Suprapubic skin (tissue), 4 donors: ENCODE measurements around the gene SETD3. TPM values are rescaled to one million over a fixed set of nuclear protein-coding genes. Genes with fewer than 3 reads are reported as not detected.
A peak's percentile ranks its signal among the peaks of the same experiment; 100 is the strongest.

Source experiments
- DNase-seq, 2 donors: peaks; one replicate each; pipeline ENCODE4 v3.0.0-alpha.2; 2019; ENCODE audit warnings: low spot score in 2 of 2
- H3K27ac ChIP-seq: fragments of 200-600 bp; sonication (generic); one replicate; pipeline ENCODE4 v1.5.1; 2019
- H3K27me3 ChIP-seq: fragments of 200-600 bp; sonication (generic); one replicate; pipeline ENCODE4 v1.5.1; 2019
- H3K36me3 ChIP-seq: fragments of 200-600 bp; sonication (generic); one replicate; pipeline ENCODE4 v1.5.1; 2019
- H3K4me1 ChIP-seq: fragments of 200-600 bp; sonication (generic); one replicate; pipeline ENCODE4 v1.5.1; 2019
- H3K4me3 ChIP-seq: fragments of 200-600 bp; sonication (generic); one replicate; pipeline ENCODE4 v1.5.1; 2019; ENCODE audit warnings: mild to moderate bottlenecking
- H3K9me3 ChIP-seq: fragments of 200-600 bp; sonication (generic); one replicate; pipeline ENCODE4 v1.5.1; 2019
- EP300 ChIP-seq: sonication (generic); formaldehyde crosslinking; IDR thresholded peaks from one replicate; pipeline ENCODE4 v1.6.1; 2017; ENCODE audit warnings: antibody characterized with exemption
- POLR2A ChIP-seq, 2 donors: fragments of 450-650 bp; IDR thresholded peaks; one replicate each; pipeline ENCODE4 v1.6.1; 2017; ENCODE audit warnings: antibody characterized with exemption in 2 of 2, mild to moderate bottlenecking in 2 of 2, moderate library complexity in 2 of 2
- POLR2AphosphoS5 ChIP-seq, 3 donors: sonication (generic); formaldehyde crosslinking; IDR thresholded peaks; one replicate each; pipeline ENCODE4 v1.6.1; 2017; ENCODE audit warnings: antibody characterized with exemption in 3 of 3
- WGBS: methylation state at CpG from one replicate; pipeline ENCODE4 v1.1.5; 2018; 5-methylcytosine and 5-hydroxymethylcytosine counted together
- total RNA-seq, 4 donors: library from RNA; depleted of rRNA; stranded (reverse); fragments of >200 nt; gene quantifications; one replicate each; pipeline ENCODE4 v1.1.0, GENCODE V29; 2016
- TF ChIP-seq, protein P1 (sequence below), 2 donors: fragments of 200-600 bp in 1 of 2; fragments of 450-650 bp in 1 of 2; sonication (generic) in 1 of 2; IDR thresholded peaks; one replicate each; pipeline ENCODE4 v1.5.1; 2016 to 2019; ENCODE audit warnings: antibody characterized with exemption in 2 of 2, mild to moderate bottlenecking in 1 of 2, moderate library complexity in 1 of 2

The SETD3 gene
- total RNA-seq, 4 donors from 2014 or later, result 50.2 to 57.5 (median 54.8) TPM

DNA sequence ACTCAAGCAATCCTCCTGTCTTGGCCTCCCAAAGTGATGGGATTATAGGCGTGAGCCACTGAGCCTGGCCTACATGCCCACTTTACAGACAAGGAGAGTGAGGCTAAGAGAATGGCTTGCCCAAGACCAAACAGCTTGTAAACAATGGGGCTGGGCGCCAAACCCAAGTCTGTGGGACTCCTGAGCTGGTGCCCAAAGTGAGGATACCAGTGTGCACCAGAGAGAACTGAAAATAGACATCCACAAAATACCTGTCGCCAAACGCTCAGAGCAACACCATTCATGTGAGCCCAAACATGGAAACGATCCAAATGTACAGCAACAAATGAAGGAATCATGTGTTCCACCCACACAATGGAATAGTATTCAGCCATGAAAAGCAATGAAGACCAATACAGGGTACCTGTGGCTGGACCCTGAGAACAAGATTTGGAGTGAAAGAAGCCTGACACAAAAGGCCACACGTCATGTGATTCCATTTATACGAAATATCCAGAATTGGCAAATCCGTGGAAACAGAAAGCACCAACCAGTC lies 38.8 kb upstream of the SETD3 start:
- no peaks in the 10 kb centered on the region for H3K9me3 ChIP-seq
- H3K4me1 ChIP-seq, result peaks cover 19% of the 10 kb centered on the region
- peaks cover 13% of the 10 kb centered on the region for H3K36me3 ChIP-seq
- 90% methylated on average over 8 of the region's 8 CpGs for WGBS
- DNase-seq, result peak in 1 of 2 donors; percentile 30
- TF ChIP-seq POLR2AphosphoS5 (IDR thresholded peaks at IDR 0.05) (no peak), EP300 (no peak), POLR2A (IDR thresholded peaks at IDR 0.05) (no peak)
- TF ChIP-seq, protein P1, sequence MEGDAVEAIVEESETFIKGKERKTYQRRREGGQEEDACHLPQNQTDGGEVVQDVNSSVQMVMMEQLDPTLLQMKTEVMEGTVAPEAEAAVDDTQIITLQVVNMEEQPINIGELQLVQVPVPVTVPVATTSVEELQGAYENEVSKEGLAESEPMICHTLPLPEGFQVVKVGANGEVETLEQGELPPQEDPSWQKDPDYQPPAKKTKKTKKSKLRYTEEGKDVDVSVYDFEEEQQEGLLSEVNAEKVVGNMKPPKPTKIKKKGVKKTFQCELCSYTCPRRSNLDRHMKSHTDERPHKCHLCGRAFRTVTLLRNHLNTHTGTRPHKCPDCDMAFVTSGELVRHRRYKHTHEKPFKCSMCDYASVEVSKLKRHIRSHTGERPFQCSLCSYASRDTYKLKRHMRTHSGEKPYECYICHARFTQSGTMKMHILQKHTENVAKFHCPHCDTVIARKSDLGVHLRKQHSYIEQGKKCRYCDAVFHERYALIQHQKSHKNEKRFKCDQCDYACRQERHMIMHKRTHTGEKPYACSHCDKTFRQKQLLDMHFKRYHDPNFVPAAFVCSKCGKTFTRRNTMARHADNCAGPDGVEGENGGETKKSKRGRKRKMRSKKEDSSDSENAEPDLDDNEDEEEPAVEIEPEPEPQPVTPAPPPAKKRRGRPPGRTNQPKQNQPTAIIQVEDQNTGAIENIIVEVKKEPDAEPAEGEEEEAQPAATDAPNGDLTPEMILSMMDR (IDR thresholded peaks at IDR 0.05), result no peak
- H3K27me3 ChIP-seq, result no peaks in the 10 kb centered on the region
- H3K27ac ChIP-seq, result no peak overlapping the region
- no peak overlapping the region for H3K4me3 ChIP-seq

DNA sequence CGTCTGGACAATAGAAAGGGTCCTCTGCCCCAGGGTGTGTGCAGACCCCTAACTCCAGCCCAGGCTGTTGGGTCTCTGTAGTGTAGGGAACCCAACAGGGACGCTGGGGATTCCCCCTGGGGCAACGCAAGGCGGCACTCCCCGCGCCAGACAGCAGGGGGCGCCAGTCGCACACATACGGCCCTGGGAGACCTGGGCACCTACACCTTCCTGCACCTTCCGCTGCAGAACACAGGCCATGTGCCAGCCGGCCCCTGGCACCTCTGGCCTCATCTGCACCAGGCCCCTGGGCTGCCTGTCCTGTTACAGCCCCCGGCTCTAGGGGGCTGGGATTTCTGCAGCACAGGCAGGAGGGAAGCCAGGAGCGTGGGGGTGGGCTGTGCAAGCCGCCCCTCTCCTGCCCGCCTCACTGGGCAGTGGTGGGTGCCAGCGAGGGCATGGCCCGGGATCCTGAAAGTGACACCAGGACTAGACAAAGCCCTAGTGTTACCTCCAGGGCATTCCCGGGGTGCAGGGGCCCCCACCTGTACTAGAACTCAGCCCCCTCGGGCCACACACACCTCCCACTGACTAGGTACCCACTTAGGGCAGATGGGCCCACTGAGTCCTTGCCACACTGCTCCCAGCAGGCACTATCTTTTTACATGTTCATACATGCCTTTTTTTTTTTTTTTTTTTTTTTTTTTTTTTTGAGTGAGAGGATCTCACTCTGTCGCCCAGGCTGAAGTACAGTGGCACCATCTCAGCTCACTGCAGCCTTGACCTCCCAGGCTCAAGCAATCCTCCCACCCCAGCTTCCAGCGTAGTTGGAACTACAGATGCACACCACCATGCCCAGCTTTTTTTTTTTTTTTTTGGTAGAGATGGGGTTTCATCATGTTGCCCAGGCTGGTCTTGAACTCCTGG lies 38.0 kb upstream of the SETD3 start:
- WGBS, result 36% methylated on average over 9 of the region's 21 CpGs
- Histone ChIP-seq H3K27me3 (no peaks in the 10 kb centered on the region), H3K27ac (no peak overlapping the region), H3K4me1 (peaks cover 13% of the 10 kb centered on the region), H3K4me3 (no peak overlapping the region), H3K9me3 (no peaks in the 10 kb centered on the region), H3K36me3 (peaks cover 20% of the 10 kb centered on the region)
- DNase-seq, result peak in 1 of 2 donors; percentile 82
- TF ChIP-seq EP300 (no peak), POLR2AphosphoS5 (IDR thresholded peaks at IDR 0.05) (peak in 1 of 3 donors; percentile 22), POLR2A (IDR thresholded peaks at IDR 0.05) (no peak)
- TF ChIP-seq, protein P1 (IDR thresholded peaks at IDR 0.05), result peak; percentile 68 to 94

DNA sequence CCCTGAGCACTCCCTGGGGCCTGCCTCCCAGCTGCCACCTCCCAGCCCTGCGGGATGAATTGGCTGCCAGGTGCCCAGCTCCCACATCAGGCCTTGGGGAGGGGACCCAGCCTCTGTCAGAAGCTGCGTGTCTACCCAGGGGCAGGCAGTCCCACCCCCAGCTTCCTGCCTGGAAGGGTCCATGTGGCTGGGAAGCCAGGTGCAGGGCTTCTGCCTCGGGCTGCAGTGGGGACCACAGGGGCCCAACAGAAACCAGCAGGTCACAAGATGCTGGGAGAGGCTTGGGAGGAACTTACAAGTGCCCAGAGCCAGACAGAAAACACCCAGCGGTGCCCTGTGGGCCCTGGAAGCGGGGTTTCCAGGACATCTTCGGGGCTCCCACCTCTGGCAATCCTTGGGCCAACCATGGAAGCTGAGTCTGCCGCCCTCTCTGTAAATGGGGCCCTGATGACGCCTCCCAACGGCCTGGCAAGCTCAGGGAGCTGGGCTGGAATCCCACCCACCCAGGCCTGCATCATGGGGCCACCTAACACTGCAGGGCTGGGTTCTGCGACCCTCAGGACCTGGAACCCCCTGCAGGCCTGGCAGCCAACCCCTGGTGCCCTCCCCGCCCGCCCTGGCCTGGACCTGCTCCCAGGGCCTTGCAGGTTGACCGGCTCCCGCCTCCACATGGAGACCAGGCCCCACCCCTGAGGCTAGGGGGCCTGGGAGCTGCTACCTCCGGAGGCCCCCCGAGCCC lies 37.2 kb upstream of the SETD3 start:
- Histone ChIP-seq H3K4me3 (no peak overlapping the region), H3K36me3 (peaks cover 28% of the 10 kb centered on the region), H3K4me1 (peaks cover 9% of the 10 kb centered on the region), H3K27ac (no peak overlapping the region), H3K9me3 (no peaks in the 10 kb centered on the region), H3K27me3 (no peaks in the 10 kb centered on the region)
- peak; percentile 53 to 78 for DNase-seq
- WGBS, result 55% methylated on average over 9 of the region's 16 CpGs
- TF ChIP-seq, protein P1 (IDR thresholded peaks at IDR 0.05), result no peak
- TF ChIP-seq EP300 (no peak), POLR2AphosphoS5 (IDR thresholded peaks at IDR 0.05) (no peak)

DNA sequence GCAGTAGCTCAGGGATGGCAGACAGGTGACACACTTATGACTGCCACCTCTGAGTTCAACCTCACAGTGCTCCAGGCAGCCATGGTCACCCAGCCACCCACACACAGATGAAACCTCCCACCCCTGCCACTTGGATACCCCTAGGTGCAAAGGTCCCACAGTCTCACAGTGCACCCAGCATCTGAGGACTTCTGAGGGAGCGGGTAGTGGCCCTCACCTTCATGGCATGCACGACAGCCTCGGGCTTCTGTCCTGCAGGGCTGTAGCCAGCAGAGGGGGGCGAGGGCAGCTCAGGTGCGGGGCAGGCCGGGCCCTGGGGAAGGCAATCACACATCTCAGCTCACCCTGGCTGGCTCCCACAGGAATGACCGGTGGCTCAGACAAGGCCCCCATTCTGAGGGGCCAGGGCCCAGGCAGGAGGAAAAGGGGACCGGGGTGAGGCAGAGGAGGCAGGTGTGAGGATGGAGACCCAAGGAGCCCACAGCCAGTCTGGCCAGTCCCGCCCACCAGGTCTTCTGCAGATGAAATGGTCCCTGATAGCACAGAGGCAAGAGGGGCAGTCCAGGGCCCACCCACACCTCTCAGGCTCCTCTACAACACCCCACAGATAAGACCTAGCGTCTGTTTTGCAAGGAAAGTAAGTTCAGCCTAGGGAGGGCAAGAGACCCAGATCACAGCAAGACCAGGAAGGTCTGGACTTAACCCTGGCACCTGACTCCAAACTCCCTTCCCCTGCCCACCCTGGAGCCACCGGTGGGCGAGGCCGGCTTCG lies 36.4 kb upstream of the SETD3 start:
- Histone ChIP-seq H3K4me3 (no peak overlapping the region), H3K27me3 (no peaks in the 10 kb centered on the region), H3K36me3 (peaks cover 35% of the 10 kb centered on the region), H3K27ac (no peak overlapping the region), H3K9me3 (no peaks in the 10 kb centered on the region), H3K4me1 (peaks cover 9% of the 10 kb centered on the region)
- TF ChIP-seq EP300 (no peak), POLR2AphosphoS5 (IDR thresholded peaks at IDR 0.05) (no peak), POLR2A (IDR thresholded peaks at IDR 0.05) (no peak)
- TF ChIP-seq, protein P1 (IDR thresholded peaks at IDR 0.05), result no peak
- peak; percentile 56 to 72 for DNase-seq
- WGBS, result 74% methylated on average over 8 of the region's 14 CpGs
